Right hindlimb (tissue), 1 donor: Measurements from ENCODE around the gene CCBE1.
"Not testable (repeated sequence)": the region's sequence is repeated elsewhere in the genome, so short reads cannot be mapped to it uniquely, and the experiment has no call there.

Experiments used
- DNase-seq: peaks from one replicate; pipeline ENCODE4 v3.0.0-alpha.2; 2018

CCBE1 gene

DNA sequence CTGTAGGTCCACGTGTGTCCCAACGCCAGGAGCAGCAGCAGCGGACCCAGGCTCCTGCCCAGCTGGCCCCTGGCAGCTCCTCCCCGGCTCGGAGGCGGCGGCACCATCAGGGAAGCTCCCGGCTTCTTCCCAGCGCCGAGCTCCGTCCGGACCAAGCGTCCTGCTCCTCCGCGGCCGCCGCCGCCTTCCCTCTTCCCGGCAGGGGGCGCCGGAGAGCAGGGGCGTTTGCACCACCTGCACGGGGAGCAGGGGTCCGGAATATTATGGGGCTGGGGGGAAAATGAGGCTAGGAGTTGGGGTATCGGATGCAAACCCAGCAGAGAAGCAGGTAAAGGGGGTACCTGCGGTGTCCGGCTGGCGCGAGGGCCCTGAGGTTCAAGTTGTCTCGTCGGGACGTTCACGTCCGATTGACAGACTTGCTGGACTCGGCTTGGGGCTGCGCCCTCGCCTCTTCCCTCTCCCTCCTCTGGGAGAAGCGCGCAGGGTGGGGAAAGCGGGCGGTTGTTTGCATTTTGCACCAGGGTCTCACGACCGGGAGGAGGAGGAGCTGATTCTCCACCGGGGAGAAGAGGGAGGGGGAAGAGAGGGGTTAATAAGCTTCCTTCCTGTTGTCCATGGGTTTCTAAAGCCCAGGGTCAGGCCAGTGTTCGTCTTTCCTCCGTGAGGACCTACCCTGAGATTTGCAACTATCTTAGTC lies at the start of gene CCBE1:
Gene CCBE1, minus strand, starts transcription at position 188 of the 697 bp plus-strand sequence.
- peak; percentile 68 for DNase-seq

DNA sequence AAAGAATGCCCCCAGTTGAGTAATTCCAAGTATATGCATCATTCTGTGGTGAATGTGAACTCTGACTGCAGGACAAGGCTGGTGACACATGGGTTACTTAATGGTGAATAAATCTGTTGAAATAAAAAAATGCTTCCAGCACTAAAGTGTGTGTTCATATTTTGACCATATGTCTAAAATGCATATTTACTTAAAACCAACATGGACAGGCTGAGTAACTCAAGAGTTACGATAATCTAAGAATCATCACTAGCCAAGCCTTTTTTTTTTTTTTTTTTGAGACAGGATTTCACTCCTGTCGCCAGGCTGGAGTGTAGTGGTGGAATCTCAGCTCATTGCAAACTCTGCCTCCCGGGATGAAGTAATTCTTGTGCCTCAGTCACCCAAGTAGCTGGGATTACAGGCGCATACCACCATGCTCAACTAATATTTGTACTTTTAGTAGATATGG lies 47.1 kb upstream of the CCBE1 start:
- no peak for DNase-seq

DNA sequence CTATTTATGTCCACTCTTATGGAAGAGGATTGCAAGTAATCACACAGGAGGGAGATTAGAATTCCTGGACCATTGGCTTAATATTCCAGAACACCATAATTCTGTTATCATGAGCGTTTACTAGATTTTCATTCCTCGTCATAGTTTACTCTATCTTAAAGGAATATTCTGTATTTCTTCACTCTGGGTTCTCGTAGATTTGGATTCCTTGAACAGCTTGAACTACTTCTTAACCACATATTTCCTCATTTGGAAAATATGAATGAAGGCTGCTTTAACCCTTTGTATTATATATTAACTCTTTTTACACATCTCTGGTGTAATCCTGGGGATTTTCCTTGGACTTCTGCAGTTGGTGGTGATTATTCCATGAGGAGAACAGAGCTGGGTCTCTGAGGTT lies 46.3 kb upstream of the CCBE1 start:
- no peak for DNase-seq

DNA sequence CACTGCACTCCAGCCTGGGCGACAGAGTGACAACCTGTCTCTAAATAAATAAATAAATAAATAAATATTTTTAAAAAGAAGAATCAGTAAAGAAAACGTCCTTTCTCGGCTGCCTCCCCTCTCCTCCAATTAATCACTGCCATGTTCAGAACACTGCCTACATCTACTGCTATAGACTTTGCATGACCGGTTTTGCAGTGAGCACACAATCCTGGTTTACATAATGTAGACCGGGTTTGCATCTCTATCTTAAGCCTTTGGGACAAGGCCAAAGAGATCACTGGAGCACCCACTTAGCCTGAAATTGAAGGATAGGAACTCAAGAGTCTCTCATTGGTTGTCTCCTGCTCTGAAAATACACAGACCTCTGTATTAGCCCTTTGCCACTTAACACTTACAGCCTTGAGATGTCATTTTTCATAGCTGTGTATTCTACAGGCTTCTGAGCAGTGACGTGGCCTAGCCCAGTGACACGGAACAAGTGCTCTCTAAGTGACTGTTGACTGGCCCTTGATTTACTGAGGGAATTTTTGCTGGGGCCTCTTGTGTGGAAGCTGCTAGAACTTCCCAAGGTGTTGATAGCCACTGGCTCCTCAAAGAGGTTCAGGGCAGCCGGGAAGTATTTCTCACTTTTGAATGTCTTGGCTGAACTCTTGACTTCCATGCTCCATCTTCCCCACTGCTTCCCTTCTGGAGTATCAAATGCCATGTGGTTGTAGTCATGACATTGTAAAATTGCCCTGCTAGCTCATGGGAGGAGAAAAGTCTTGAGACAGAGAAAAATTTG lies 45.3 kb upstream of the CCBE1 start:
- no peak for DNase-seq

DNA sequence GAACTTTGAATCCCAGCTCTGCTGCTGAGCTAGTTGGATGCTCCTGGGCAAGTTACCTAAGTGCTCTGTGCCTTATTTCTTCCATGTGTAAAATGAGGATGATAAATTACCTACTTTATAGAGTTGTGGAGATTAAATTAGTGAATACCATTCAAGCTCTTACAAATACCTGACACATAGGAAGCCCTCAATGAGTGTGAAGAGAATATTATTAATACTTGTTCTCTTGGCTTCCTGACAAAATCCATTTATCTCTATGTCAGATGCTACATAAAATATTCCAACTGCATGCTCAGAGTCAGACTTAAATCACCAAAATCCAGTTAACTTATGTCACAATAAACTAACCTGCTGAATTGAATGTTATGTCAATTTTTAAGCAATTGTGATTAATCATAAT lies 42.9 kb upstream of the CCBE1 start:
- no peak for DNase-seq

DNA sequence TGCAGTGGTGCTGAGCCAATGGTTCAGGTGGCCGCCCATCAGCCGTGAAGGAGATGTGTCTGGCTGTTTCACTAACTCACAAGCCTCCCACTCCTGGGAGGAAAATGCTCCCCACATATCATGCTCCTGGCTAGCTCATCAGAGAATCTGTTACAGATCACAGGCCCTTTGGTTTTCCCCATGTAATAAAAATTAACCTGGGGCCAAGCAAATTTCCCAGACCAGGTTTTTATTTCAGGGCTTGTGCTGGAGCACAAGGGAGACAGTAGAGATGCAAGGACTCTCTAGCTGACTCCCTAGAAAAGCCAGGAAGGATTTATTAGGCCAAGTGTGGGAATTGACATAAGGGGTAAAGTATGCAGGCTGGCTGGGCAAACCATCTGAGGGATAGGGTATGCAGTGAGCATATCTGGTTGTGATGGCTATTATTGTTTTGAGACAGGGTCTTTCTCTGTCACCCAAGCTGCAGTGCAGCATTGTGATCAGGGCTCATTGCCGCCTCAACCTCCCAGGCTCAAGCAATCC lies 40.6 kb upstream of the CCBE1 start:
- DNase-seq, result no peak

DNA sequence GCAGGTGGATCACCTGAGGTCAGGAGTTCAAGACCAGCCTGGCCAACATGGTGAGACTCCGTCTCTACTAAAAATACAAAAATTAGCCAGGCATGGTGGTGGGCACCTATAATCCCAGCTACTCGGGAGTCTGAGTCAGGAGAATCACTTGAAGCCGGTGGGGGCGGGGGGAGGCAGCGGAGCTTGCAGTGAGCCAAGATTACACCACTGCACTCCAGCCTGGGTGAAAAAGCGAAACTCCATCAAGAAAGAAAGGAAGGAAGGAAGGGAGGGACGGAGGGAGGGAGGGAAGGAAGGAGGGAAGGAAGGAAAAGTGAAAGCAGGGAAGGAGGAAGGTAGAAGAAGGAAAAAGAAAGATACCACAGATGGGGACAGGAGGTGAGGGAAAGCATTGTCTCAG lies 40.1 kb upstream of the CCBE1 start:
- not testable (repeated sequence) for DNase-seq

DNA sequence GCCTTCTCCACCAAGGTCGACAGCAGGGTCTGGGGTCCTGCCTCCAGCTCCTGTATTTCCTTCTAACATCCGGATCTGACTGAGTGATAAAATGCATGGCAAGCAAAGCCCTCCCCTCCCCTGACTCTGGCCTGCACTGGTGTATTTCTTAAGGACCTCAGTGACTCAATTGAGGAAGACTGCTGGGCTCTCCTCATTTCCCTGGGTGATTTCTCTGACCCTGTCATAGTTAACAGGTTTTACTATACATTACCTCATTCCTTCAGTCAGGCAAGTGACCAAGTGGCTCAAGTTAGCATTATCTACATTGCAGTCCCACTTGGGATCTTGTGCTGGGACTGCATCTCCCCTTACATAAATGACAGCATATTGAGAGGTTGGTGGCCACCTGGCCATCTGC lies 38.8 kb upstream of the CCBE1 start:
- no peak for DNase-seq

DNA sequence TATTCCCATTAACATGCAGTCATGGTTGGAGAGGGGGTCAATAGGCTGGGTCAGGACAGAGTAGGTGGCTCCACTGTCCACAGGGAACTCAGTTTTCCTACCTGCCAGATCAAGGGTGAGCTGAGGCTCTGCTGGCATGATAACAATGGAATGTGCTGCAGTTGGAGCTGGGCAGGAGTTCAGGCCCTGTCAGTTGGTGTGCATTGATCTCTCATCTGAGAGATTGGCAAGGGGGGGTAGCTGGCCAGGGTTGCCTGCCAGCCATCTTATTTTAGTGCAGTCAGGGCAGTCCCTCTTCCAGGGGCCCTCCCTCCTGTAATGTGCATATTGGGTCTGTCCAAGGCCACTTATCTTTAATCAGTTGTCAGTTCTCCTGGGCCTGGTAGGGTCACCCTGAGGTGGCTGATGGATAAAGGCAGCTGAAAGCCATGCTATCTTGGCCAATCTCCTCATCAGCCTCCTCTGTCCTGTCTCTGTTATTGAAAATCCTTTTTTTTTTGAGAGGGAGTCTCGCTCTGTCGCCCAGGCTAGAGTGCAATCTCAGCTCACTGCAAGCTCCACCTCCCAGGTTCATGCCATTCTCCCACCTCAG lies 38.1 kb upstream of the CCBE1 start:
- DNase-seq, result no peak

DNA sequence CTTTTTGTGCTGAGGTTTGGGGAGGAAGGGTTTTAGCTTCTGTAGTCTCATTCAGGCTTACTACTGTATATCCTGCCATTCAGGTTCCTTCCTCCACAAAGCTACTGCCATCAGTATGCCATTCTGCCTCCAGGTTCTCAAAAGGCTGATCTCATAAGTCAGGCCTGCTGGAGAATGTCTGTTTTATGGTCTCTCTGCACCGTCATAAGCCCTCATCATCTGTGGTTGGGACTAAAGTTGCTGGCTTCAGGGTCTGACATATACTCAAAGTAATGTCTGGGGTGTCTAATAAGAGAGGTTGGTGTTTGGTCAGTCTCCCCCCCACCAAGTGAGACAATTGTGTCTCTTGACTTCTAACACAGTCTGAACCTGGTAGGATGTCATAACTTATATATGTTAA lies 36.2 kb upstream of the CCBE1 start:
- no peak for DNase-seq

DNA sequence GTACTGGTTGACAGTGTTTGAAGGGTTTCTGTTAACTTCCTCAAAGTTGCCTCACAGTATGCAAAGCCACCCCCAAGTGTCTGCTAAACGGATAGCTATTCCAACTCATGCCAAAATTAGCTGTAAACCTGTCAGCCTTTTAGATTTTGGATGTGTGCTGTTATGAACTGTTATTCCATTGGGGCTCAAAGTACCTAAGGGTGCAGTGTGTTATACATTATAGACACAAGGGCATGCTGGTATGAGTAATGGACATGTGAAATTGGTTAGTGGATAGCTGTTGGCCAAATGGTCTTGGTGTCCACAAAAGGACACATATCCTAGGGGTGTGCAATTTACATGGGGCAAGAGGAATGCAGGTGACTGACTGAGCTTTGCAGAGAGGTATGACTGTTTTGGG lies 33.7 kb upstream of the CCBE1 start:
- no peak for DNase-seq

DNA sequence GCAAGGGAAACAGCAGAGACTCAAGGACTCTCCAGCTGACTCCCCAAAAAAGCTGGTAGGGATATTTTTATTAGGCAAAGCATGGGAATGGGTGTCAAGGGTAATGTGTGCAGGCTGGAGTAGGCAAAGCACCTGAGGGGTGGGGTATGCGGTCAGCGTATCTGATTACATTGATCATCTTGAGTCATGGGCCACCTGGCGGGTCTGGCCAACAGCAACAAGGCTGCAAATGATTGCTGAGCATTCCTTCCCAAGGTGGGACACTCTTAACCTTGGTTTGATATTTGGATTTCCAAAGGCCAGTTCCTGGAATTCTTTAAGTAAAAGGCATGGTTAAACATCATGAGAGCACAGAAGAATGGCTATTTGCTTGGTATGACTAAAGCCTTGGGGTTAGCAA lies 32.6 kb upstream of the CCBE1 start:
- DNase-seq, result no peak

DNA sequence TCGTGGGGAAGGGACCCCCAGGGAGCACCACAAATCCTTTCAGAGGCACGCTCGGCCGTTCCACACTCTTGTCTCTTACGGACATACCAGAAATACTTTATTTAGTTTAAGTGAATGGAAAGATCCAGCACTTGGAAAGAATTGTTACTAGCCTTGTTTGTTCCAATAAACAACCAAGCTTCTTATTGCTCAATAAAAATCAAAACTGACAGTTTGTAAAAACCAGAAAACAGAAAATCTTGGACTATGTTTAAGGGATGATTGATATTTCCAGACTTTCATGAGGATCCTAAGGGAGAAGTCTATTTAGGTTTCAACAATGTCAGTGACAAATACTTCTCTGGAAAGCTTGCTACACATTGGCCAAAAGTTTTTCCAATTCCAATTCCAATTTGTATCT lies 31.6 kb upstream of the CCBE1 start:
- no peak for DNase-seq

DNA sequence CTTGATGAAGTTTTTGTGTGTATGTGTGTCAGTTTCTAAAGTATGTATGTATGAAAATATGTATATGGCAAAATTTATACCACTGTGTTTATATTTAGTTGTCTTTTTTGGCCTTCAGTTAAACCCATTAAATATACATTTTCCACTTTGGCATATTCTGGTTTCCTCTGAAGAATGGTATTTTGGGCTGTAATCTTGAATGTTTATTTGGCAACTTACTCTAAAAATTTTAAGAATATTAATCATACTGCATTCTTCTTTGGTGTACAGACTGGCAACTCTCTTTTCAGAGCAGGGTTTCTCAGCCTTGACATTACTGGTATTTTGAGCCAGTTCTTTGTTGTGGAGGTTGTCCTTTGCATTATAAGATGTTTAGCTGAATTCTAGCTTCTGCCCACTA lies 27.9 kb upstream of the CCBE1 start:
- no peak for DNase-seq

DNA sequence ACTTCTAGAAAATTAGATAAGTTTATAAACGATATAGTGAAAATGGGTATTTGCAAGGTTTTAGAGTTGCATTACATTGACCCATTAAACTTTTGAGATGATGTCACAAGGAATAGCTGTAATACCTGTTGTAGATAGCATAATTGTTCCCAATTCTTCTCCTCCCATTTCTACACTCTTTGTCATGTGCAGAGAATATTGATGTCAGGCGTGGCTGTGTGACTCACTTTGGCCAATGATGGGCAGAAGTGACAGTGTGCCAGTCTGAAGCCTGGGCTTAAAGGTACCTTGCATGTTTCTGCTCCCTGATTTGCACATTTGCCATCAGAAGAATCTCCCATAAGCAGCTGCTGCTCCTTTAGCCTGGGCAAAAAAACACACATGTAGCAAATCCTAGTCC lies 26.9 kb upstream of the CCBE1 start:
- no peak for DNase-seq

DNA sequence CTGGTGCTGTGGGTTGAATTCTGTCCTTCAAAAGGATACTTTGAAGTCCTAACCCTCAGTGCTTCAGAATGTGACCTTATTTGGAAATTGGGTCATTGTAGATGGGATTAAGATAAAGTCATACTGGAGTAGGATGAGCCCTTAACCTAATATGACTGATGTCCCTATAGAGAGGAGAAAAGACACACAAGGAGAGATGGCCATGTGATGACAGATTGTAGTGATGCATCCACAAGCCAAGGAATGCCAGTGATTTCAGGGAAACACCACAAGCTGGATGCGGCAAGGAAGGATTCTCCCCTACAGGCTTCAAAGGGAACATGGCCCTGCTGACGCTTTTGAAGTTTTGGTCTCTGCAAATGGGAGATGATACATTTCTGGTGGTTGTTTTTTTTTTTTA lies 24.7 kb upstream of the CCBE1 start:
- DNase-seq, result no peak

DNA sequence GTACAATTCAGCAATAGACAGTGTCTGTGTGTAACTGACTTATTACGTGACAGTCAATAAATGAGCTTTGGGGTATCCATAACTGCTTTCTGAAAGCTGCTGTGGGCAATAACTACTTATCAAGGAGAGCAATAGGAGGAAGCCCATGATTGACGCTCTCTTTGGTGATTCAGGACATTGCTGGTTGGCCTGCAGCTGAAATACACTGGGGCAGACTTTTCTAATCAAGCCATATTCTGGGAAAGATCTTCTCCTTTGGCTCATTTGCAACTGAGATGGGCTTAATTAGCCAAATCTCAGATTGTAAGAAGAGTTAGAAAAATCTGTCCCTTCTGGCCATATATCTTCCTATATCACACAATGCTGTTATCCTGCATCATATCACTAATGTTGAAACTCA lies 24.0 kb upstream of the CCBE1 start:
- DNase-seq, result no peak

DNA sequence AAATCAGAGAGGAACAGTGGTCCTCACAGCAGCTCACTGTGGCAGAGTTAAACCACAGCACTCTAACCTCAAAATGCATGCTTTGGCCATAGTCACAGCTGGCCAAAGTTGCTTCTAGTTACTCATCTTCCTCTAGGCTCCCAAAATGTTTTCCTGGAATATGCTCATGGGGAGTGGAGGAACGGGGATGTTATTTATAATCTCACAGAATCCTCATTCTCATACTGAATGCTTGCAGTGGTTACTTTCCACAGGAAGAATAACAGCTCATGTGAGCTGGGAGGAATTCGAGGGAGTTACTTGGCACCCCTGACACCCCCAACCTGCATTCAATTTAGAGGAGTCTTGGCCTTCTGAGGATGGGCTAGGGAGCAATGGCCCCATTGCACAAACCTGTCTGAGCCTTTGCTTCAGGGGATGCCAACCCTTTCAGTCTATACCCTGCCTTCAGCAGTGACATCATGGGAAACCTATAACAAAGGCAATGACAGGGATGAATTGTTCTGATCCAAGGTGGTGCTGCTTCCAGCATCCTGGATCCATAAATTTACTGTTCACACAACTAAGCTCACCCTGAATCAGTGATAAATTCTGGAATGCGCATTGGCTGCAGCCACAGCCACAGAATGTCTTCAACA lies 22.4 kb upstream of the CCBE1 start:
- DNase-seq, result peak; percentile 43

DNA sequence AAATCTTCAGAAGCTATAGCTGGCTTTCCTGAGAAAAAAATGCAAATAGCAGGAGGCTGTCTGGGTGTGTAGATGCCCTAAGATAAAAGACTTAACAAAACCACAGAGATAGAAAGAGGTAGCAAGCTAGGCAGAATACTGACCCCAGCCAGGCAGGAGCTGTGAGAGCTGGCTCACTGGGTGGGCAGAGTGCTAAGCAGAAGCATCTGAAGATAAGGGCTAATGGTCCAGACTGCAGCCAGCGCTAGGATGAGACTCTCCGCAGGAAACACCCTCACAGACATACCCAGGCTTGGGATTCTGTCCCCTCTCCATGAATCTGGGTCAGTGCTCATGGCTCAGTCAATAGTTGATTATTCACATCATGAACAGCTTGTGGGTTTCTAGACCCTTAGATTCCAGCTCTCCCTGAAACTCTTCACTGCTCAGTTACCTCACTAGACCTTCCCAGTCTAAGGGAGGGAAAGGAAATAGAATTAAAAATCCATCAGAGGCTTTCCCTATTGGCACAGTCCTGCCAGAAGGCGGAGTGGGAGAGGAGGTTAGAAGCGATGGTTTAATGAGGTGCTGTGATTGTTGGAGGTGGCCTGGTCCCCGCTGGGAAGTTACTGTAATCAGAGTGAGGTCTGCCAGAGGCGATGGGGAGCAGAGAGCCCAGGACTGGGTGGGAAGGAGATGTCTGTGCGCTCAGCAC lies 21.4 kb upstream of the CCBE1 start:
- peak; percentile 32 for DNase-seq

DNA sequence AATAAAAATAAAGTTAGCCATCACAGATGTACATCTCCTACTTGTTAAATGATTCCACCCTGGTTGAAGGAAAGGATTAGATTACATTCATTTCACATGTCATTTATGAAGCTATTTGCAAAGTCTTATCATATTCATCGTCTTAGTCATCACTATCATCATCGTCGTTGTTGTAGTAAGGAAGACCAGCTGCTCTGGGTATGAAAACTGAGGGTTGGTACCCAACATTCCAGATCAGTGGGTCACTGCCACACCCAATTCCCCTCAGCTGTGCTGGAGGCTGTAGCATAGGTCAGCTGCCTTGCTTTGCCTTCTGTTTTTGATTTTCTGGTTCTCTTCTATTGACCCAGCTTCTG lies 20.9 kb upstream of the CCBE1 start:
- no peak for DNase-seq

DNA sequence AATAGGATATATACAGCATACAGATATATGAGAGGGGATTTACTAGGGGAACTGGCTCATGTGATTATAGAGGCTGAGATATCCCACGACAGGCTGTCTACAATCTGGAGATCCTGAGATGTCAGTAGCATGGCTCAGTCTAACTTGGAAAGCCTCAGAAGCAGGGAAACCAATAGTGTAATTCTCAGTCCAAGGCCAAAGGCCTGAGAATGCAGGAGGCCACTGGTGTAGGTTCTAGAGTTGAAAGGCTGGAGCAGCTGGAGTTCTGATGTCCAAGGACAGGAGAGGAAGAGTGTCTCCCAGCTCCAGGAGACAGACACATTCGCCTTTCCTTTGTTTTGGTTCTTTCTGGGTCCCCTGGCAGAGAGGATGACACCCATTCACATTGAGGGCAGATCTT lies 20.1 kb upstream of the CCBE1 start:
- no peak for DNase-seq

DNA sequence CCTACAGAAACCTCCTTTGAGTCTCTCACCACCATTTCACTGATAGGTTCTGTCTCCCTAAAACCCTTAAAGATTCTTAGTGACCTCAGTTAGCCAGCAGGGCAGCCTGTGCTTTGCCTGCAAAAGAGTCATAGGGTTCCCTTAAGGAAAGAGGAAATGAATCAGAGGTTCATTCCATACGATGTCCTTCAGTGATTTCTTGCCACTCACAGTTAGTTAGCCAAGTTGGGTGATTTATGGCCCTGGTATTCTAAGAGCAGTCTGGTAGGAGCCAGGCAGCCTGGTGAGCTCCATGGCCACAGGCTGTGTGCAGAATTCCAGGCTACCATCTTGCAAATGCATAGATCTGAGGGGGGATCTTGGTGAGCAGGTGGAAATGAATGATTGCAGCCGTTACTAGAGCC lies 18.7 kb upstream of the CCBE1 start:
- DNase-seq, result no peak

DNA sequence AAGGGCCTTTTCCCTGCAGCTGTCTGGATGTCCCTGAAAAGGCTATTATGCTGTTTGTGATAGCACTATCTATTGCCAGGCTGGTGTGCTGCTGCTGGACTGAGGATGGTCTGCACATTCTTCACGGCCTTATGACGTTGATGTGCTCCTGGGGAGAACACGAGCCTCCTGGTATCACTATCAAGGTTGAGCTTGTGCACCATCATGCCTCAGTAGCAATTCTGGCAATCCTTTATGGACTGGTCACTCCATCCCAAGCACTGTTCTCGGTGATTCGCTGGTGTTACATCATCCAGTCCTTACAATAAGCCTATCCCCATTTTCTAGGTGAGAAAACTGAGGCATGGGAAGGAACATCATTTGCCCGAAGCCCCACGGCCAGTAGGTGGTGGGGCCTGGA lies 18.2 kb upstream of the CCBE1 start:
- no peak for DNase-seq
